ENCODE data around the gene SLC39A13. TPM values are rescaled to one million over a fixed set of nuclear protein-coding genes. Genes with fewer than 3 reads are reported as not detected.

The SLC39A13 gene
- total RNA-seq, 1 experiment from 2014 or later: 32.5 TPM

DNA sequence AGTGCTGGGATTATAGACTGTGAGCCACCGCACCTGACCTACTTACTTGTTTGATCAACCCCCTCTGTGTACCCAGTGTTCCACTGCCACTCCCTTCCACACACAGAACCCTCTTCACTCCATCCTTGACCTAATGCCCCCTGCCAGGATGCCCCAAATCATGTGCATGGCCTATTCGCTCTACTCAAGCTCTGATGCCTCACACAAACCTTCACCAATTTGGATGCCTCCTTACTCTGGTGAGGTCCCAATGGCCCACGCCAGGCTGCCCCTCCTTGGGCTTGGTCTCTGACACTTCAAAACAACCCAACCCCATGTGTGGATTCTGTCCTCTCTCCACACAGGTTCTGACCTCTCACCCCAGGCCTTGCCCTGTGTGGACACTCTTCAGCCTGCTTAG, 27.3 kb downstream of the SLC39A13 start:
- Histone ChIP-seq H3K9me2 (replicated peaks; ENCODE audit: low read length) (no peaks in the 10 kb centered on the region), H3K9ac (ENCODE audit: low read length) (no peak overlapping the region), H3K9me3 (ENCODE audit: low read length) (no peaks in the 10 kb centered on the region), H3K4me1 (ENCODE audit: insufficient read depth, low read length) (no peaks in the 10 kb centered on the region), H3K79me2 (ENCODE audit: low read length) (no peaks in the 10 kb centered on the region), H2AFZ (ENCODE audit: low read length) (no peak overlapping the region), H4K20me1 (ENCODE audit: low read length) (no peaks in the 10 kb centered on the region), H3F3A (ENCODE audit: low read length, unreplicated experiment) (no peaks in the 10 kb centered on the region), H3K27me3 (ENCODE audit: low read length) (no peaks in the 10 kb centered on the region), H3K4me3 (ENCODE audit: low read length) (no peak overlapping the region), H3K36me3 (ENCODE audit: low read depth, low read length) (no peaks in the 10 kb centered on the region), H3K4me2 (ENCODE audit: low read length) (no peak overlapping the region), H3K27ac (ENCODE audit: low read length) (no peak overlapping the region)
- BruUV-seq (replicated peaks): no TSS peak
- POLR2A ChIA-PET (ENCODE audit: unreplicated experiment): no interaction called here
- intact Hi-C loops (cut with micrococcal nuclease): no loop called here
- DNase-seq: no peak
- CTCF ChIA-PET: interaction anchor here (0.6 kb wide), 1 partner anchor 118 kb away, joined by 4 read pairs; no protein-coding TSS in a partner anchor
- TF ChIP-seq EZH2 (IDR thresholded peaks at IDR 0.05; ENCODE audit: low read length, unreplicated experiment) (no peak), EZH2phosphoT487 (IDR thresholded peaks at IDR 0.05; ENCODE audit: borderline replicate concordance, low read length) (no peak)
- TF ChIP-seq, protein P1, sequence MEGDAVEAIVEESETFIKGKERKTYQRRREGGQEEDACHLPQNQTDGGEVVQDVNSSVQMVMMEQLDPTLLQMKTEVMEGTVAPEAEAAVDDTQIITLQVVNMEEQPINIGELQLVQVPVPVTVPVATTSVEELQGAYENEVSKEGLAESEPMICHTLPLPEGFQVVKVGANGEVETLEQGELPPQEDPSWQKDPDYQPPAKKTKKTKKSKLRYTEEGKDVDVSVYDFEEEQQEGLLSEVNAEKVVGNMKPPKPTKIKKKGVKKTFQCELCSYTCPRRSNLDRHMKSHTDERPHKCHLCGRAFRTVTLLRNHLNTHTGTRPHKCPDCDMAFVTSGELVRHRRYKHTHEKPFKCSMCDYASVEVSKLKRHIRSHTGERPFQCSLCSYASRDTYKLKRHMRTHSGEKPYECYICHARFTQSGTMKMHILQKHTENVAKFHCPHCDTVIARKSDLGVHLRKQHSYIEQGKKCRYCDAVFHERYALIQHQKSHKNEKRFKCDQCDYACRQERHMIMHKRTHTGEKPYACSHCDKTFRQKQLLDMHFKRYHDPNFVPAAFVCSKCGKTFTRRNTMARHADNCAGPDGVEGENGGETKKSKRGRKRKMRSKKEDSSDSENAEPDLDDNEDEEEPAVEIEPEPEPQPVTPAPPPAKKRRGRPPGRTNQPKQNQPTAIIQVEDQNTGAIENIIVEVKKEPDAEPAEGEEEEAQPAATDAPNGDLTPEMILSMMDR (conservative IDR thresholded peaks at IDR 0.05; ENCODE audit: low read depth, low read length): no peak
- ATAC-seq: no peak

DNA sequence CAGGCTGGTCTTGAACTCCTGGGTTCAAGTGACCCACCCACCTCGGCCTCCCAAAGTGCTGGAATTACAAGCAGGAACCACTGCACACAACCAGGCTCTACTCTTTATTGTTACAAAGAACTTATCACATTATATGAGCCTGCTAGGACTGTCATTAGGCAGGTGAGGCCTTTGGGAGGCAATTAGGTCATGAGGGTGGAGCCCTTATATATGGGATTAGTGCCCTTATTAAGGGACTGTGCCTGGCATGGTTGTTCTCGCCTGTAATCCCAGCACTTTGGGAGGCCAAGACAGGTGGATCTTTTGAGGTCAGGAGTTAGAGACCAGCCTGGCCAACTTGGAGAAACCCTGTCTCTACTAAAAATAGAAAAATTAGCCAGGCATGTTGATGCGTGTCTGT, 28.3 kb downstream of the SLC39A13 start:
- no peaks in the 10 kb centered on the region for H3K4me1 ChIP-seq (ENCODE audit: insufficient read depth, low read length)
- H3K9ac ChIP-seq (ENCODE audit: low read length): no peak overlapping the region
- BruUV-seq (replicated peaks): no TSS peak
- intact Hi-C loops (cut with micrococcal nuclease): no loop called here
- H2AFZ ChIP-seq (ENCODE audit: low read length): no peak overlapping the region
- no peak overlapping the region for H3K27ac ChIP-seq (ENCODE audit: low read length)
- no peaks in the 10 kb centered on the region for H3K79me2 ChIP-seq (ENCODE audit: low read length)
- POLR2A ChIA-PET (ENCODE audit: unreplicated experiment): no interaction called here
- no peak overlapping the region for H3K4me2 ChIP-seq (ENCODE audit: low read length)
- no peak for DNase-seq
- no peak for ATAC-seq
- H3K4me3 ChIP-seq (ENCODE audit: low read length): no peak overlapping the region
- H3K9me3 ChIP-seq (ENCODE audit: low read length): no peaks in the 10 kb centered on the region
- no peaks in the 10 kb centered on the region for H3K36me3 ChIP-seq (ENCODE audit: low read depth, low read length)
- TF ChIP-seq EZH2 (IDR thresholded peaks at IDR 0.05; ENCODE audit: low read length, unreplicated experiment) (no peak), EZH2phosphoT487 (IDR thresholded peaks at IDR 0.05; ENCODE audit: borderline replicate concordance, low read length) (no peak)
- TF ChIP-seq, protein P1 (conservative IDR thresholded peaks at IDR 0.05; ENCODE audit: low read depth, low read length): no peak
- H4K20me1 ChIP-seq (ENCODE audit: low read length): no peaks in the 10 kb centered on the region
- H3K27me3 ChIP-seq (ENCODE audit: low read length): no peaks in the 10 kb centered on the region
- H3K9me2 ChIP-seq (replicated peaks; ENCODE audit: low read length): no peaks in the 10 kb centered on the region
- CTCF ChIA-PET: no interaction called here
- no peaks in the 10 kb centered on the region for H3F3A ChIP-seq (ENCODE audit: low read length, unreplicated experiment)

GRCh38 chr11:47437218-47437745, 28.9 kb downstream of the SLC39A13 start:
- Histone ChIP-seq H3K9me2 (replicated peaks; ENCODE audit: low read length) (no peaks in the 10 kb centered on the region), H3K4me1 (ENCODE audit: insufficient read depth, low read length) (no peaks in the 10 kb centered on the region), H3K9ac (ENCODE audit: low read length) (no peak overlapping the region), H3K4me3 (ENCODE audit: low read length) (no peak overlapping the region), H2AFZ (ENCODE audit: low read length) (no peak overlapping the region), H3F3A (ENCODE audit: low read length, unreplicated experiment) (no peaks in the 10 kb centered on the region), H3K9me3 (ENCODE audit: low read length) (no peaks in the 10 kb centered on the region), H3K4me2 (ENCODE audit: low read length) (no peak overlapping the region), H3K79me2 (ENCODE audit: low read length) (no peaks in the 10 kb centered on the region), H4K20me1 (ENCODE audit: low read length) (no peaks in the 10 kb centered on the region), H3K36me3 (ENCODE audit: low read depth, low read length) (no peaks in the 10 kb centered on the region), H3K27ac (ENCODE audit: low read length) (no peak overlapping the region), H3K27me3 (ENCODE audit: low read length) (no peaks in the 10 kb centered on the region)
- CTCF ChIA-PET: no interaction called here
- DNase-seq: no peak
- TF ChIP-seq, protein P1 (conservative IDR thresholded peaks at IDR 0.05; ENCODE audit: low read depth, low read length): no peak
- TF ChIP-seq EZH2 (IDR thresholded peaks at IDR 0.05; ENCODE audit: low read length, unreplicated experiment) (no peak), EZH2phosphoT487 (IDR thresholded peaks at IDR 0.05; ENCODE audit: borderline replicate concordance, low read length) (no peak)
- BruUV-seq (replicated peaks): no TSS peak
- POLR2A ChIA-PET (ENCODE audit: unreplicated experiment): no interaction called here
- intact Hi-C loops (cut with micrococcal nuclease): no loop called here
- ATAC-seq: no peak
